Pancreas (tissue), 10 donors: Measurements from ENCODE around the gene CCIN. TPM values are rescaled to one million over a fixed set of nuclear protein-coding genes. Genes with fewer than 3 reads are reported as not detected.

Experiments
- ATAC-seq, 4 donors: fragments of 200-7000 bp; cut with Tn5 transposase; one replicate each; pipeline versions ENCODE4 v1.8.0 to v1.9.1; 2020; ENCODE audit warnings: mild to moderate bottlenecking in 4 of 4, moderate library complexity in 4 of 4
- DNase-seq, 6 donors: peaks; one replicate each; pipeline ENCODE4 v3.0.0-alpha.2; 2020
- FAIRE-seq: peaks from 2 replicates; lab custom pipeline; 2012; peaks lifted over from hg19 to GRCh38; lab: Jason Lieb, UNC
- H3K27ac ChIP-seq, 4 donors: fragments of 200-600 bp; sonication (generic); 1 replicate in 3 of 4; 2 replicates in 1 of 4; pipeline versions ENCODE4 v1.5.0 to v1.8.0; 2020
- H3K27me3 ChIP-seq, 4 donors: fragments of 200-600 bp; one replicate each; pipeline ENCODE4 v1.8.0; 2021
- H3K36me3 ChIP-seq, 3 donors: fragments of 200-600 bp; sonication (generic) in 1 of 3; one replicate each; pipeline versions ENCODE4 v1.5.0 to v1.8.0; 2020 to 2021
- H3K4me1 ChIP-seq, 3 donors: fragments of 200-600 bp; one replicate each; pipeline ENCODE4 v1.8.0; 2021
- H3K4me3 ChIP-seq, 4 donors: fragments of 200-600 bp; sonication (generic) in 2 of 4; one replicate each; pipeline versions ENCODE4 v1.5.0 to v1.8.0; 2020 to 2021
- H3K9me3 ChIP-seq, 4 donors: fragments of 200-600 bp; one replicate each; pipeline ENCODE4 v1.8.0; 2021
- CTCF ChIP-seq, 4 donors: fragments of 200-600 bp; sonication (generic) in 3 of 4; IDR thresholded peaks; one replicate each; pipeline versions ENCODE4 v1.5.0 to v1.8.0; 2021; ENCODE audit warnings: antibody characterized with exemption in 4 of 4
- WGBS, 2 donors: extraction: QIAGEN DNeasy Blood & Tissue Kit; methylation state at CpG; one replicate each; pipeline ENCODE4 v1.1.7; 2013; 5-methylcytosine and 5-hydroxymethylcytosine counted together
- intact Hi-C, 3 donors: fragments of 100-400 bp; cut with DNase I; formaldehyde crosslinking; loops; one replicate each; pipeline versions ENCODE4 v1.11.1 to v1.14.2; 2022
- polyA plus RNA-seq, 2 donors: library from polyadenylated mRNA; stranded (reverse); fragments of 200-250 nt; gene quantifications; one replicate each; pipeline ENCODE4 v1.2.3, GENCODE V29; 2013
- total RNA-seq, 6 donors: library from RNA; stranded (reverse); fragmentation: NEBNext Ultra II Directional in 4 of 6; extraction: Animal tissue kit (Norgen Biotek cat#: 25700) in 4 of 6; gene quantifications; one replicate each; pipeline versions ENCODE4 v1.2.1 to v1.2.4, GENCODE V29; 2021 to 2023
- donor health status: healthy with polysubstance abuse.
- donor health status: DM: no; HTN: no; CAD: no; lungs with moderate emphysema.
- donor health status: DM: no; HTN: no; CAD: no.
- donor health status: control.
- donor health status: control.
- donor health status: Bipolar disorder and iron deficiency.
- donor health status: DM: yes; HTN: yes; CAD: no.
- donor health status: DM: no; HTN: no; CAD: no.
- donor health status: DM: no; HTN: no; CAD: no.
- donor health status: DM: yes; HTN: yes; CAD: no.

CCIN gene
- total and polyA plus RNA-seq, 8 donors, result 0.05 to 0.25 (median 0.11) TPM; not detected in 5

- Histone ChIP-seq H3K36me3 (no peaks in the 10 kb centered on the region), H3K4me1 (no peaks in the 10 kb centered on the region), H3K27me3 (no peaks in the 10 kb centered on the region), H3K9me3 (no peaks in the 10 kb centered on the region), H3K4me3 (no peak overlapping the region), H3K27ac (no peak overlapping the region)
- intact Hi-C loops, result no loop called here
- FAIRE-seq, result no peak
- no peak for TF ChIP-seq CTCF (IDR thresholded peaks at IDR 0.05)
- 80 to 93% methylated on average over 2 of the region's 2 CpGs for whole genome bisulfite sequencing, 2 donors
- DNase-seq, result no peak
- no peak for ATAC-seq
Measured at GRCh38 chr9:36161187-36161586, 8.0 kb upstream of the CCIN start.

DNA sequence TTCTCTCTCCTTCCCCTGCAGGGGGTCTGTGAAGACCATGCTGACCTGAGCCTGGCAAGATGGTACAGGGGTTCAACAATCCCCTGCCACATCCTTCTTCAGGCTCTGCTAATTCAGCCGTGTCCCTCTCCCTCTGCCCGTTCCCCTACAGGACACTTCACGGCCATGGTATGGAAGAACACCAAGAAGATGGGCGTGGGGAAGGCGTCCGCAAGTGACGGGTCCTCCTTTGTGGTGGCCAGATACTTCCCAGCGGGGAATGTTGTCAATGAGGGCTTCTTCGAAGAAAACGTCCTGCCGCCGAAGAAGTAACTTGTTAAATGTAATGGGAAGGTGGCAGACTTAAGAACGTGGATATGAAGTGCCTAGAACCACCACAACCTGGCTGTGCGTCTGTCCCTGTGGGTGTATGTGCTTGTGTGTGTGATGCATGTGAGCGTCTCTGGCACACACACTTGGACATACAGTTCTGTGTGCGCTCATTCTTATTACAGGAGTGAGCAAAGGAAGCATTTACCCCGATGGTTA, 6.9 kb upstream of the CCIN start:
- intact Hi-C loops, result no loop called here
- H3K36me3 ChIP-seq, result no peaks in the 10 kb centered on the region
- no peaks in the 10 kb centered on the region for H3K27me3 ChIP-seq
- no peaks in the 10 kb centered on the region for H3K4me1 ChIP-seq
- no peak overlapping the region for H3K27ac ChIP-seq
- H3K4me3 ChIP-seq, result no peak overlapping the region
- no peaks in the 10 kb centered on the region for H3K9me3 ChIP-seq
- ATAC-seq (no peak), DNase-seq (peak in 1 of 6 donors; percentile 28), FAIRE-seq (no peak)
- no peak for TF ChIP-seq CTCF (IDR thresholded peaks at IDR 0.05)
- WGBS, 2 donors, result 73 to 84% methylated on average over 17 of the region's 17 CpGs

DNA sequence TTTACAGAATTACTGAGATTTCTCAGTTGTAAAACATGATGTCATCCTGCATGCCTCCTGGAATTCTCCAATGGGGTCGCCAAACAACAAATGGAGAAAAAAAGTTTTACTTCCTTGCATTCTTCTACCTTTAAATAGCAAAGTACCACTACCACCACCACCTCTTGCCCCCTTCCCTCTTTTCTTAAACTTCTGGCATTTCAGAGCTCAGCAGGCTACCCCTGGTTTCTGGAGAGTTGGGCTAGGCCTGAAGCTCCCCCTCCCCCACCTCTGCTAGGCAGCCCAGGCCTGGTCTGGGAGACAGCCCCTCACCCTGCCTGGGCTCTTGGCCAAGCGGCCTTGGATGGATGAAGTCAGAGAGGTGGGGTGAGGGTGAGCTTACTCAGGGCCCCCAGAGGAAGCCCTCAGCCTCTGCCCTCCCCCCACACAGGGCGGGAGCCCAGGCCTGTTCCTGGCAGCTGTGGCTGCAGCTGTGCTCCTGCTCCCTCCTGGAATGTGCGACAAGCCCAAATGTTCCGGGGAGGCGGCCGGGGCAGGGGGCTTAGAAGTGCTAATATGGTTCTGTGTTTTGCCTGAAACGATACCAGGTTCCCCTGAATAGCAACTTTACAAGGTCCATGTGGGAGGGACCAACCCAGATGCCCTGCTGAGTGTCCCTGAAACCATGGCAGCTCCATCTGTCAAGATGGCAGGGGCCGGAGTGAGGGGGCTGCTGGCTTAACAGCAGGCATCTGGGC, 6.0 kb upstream of the CCIN start:
- no peaks in the 10 kb centered on the region for H3K27me3 ChIP-seq
- H3K4me1 ChIP-seq, result no peaks in the 10 kb centered on the region
- 41 to 42% methylated on average over 9 of the region's 9 CpGs for whole genome bisulfite sequencing, 2 donors
- intact Hi-C loops, result no loop called here
- peak overlapping the region in 2 of 4 donors; percentile 1 to 39 for H3K27ac ChIP-seq
- no peak for FAIRE-seq
- ATAC-seq, result peak in 3 of 4 donors; percentile 21 to 50 (median 29)
- DNase-seq, result peak in 4 of 6 donors; percentile 17 to 61 (median 42)
- no peak overlapping the region for H3K4me3 ChIP-seq
- TF ChIP-seq CTCF (IDR thresholded peaks at IDR 0.05), result no peak
- no peaks in the 10 kb centered on the region for H3K9me3 ChIP-seq
- H3K36me3 ChIP-seq, result no peaks in the 10 kb centered on the region

- no peaks in the 10 kb centered on the region for H3K4me1 ChIP-seq
- DNase-seq (no peak), ATAC-seq (no peak), FAIRE-seq (no peak)
- intact Hi-C loops, result no loop called here
- H3K4me3 ChIP-seq, result no peak overlapping the region
- H3K36me3 ChIP-seq, result no peaks in the 10 kb centered on the region
- no peak for TF ChIP-seq CTCF (IDR thresholded peaks at IDR 0.05)
- WGBS, 2 donors, result 66 to 68% methylated on average over 4 of the region's 4 CpGs
- peak overlapping the region in 2 of 4 donors; percentile 1 to 39 for H3K27ac ChIP-seq
- H3K9me3 ChIP-seq, result no peaks in the 10 kb centered on the region
- no peaks in the 10 kb centered on the region for H3K27me3 ChIP-seq
Measured at GRCh38 chr9:36163786-36164170, 5.4 kb upstream of the CCIN start.

- FAIRE-seq (no peak), DNase-seq (no peak), ATAC-seq (no peak)
- Histone ChIP-seq H3K9me3 (no peaks in the 10 kb centered on the region), H3K4me3 (no peak overlapping the region), H3K4me1 (no peaks in the 10 kb centered on the region), H3K27ac (no peak overlapping the region), H3K36me3 (no peaks in the 10 kb centered on the region), H3K27me3 (no peaks in the 10 kb centered on the region)
- no peak for TF ChIP-seq CTCF (IDR thresholded peaks at IDR 0.05)
- WGBS, 2 donors, result 72 to 82% methylated on average over 6 of the region's 6 CpGs
- intact Hi-C loops, result no loop called here
Measured at GRCh38 chr9:36164372-36164771, 4.8 kb upstream of the CCIN start.
